Neuronal stem cell (in vitro differentiated cells): ENCODE results near the gene PAFAH1B1.
"Not testable (repeated sequence)": the region's sequence is repeated elsewhere in the genome, so short reads cannot be mapped to it uniquely, and the experiment has no call there.

Source experiments
- DNase-seq: peaks from one replicate; pipeline ENCODE4 v3.0.0-alpha.2; 2013; ENCODE audit warnings: low spot score
- H2AFZ ChIP-seq: one replicate; pipeline ENCODE4 v1.6.1; 2013; ENCODE audit warnings: mild to moderate bottlenecking, low read length, inconsistent platforms
- H2AK5ac ChIP-seq: 2 replicates; pipeline ENCODE4 v1.6.1; 2013; ENCODE audit warnings: low read depth, mild to moderate bottlenecking, inconsistent platforms, low read length, moderate library complexity, mixed read lengths
- H2BK120ac ChIP-seq: 2 replicates; pipeline ENCODE4 v1.6.1; 2013; ENCODE audit warnings: low read depth, mild to moderate bottlenecking, inconsistent platforms, low read length, moderate library complexity, mixed read lengths
- H2BK12ac ChIP-seq: one replicate; pipeline ENCODE4 v1.6.1; 2013; ENCODE audit warnings: low read length, inconsistent platforms
- H2BK15ac ChIP-seq: 2 replicates; pipeline ENCODE4 v1.6.1; 2013; ENCODE audit warnings: mild to moderate bottlenecking, low read length, inconsistent platforms, mixed read lengths
- H2BK5ac ChIP-seq: one replicate; pipeline ENCODE4 v1.6.1; 2013; ENCODE audit warnings: inconsistent platforms, mild to moderate bottlenecking, low read length, moderate library complexity
- H3K14ac ChIP-seq: one replicate; pipeline ENCODE4 v1.6.1; 2013; ENCODE audit warnings: low read length, inconsistent platforms
- H3K18ac ChIP-seq: 2 replicates; pipeline ENCODE4 v1.6.1; 2013; ENCODE audit warnings: low read length, inconsistent platforms
- H3K23ac ChIP-seq: 2 replicates; pipeline ENCODE4 v1.6.1; 2013; ENCODE audit warnings: low read depth, mild to moderate bottlenecking, mixed read lengths, low read length, inconsistent platforms; ENCODE audit not compliant: poor library complexity
- H3K27ac ChIP-seq: replicated peaks from 3 replicates; pipeline ENCODE4 v1.5.1; 2013; ENCODE audit warnings: low read length, inconsistent platforms
- H3K27me3 ChIP-seq, 3 experiments: 2 replicates each; pipeline ENCODE4 v1.6.1; 2013; ENCODE audit warnings: low read length in 3 of 3, mild to moderate bottlenecking in 2 of 3, inconsistent platforms in 1 of 3, low read depth in 1 of 3, mixed read lengths in 1 of 3, moderate library complexity in 1 of 3; ENCODE audit not compliant: control insufficient read depth in 3 of 3, insufficient read depth in 3 of 3
- H3K36me3 ChIP-seq, 2 donors: replicated peaks in 1 of 2; 2 replicates each; pipeline ENCODE4 v1.6.1; 2013; ENCODE audit warnings: low read length in 2 of 2; ENCODE audit not compliant: control insufficient read depth in 2 of 2, insufficient read depth in 2 of 2
- H3K4ac ChIP-seq: 2 replicates; pipeline ENCODE4 v1.6.1; 2013; ENCODE audit warnings: inconsistent platforms, mild to moderate bottlenecking, low read length, moderate library complexity
- H3K4me1 ChIP-seq, 2 donors: 1 replicate in 1 of 2; 2 replicates in 1 of 2; pipeline ENCODE4 v1.6.1; 2013; ENCODE audit warnings: low read length in 2 of 2, low read depth in 1 of 2; ENCODE audit not compliant: control insufficient read depth in 2 of 2, insufficient read depth in 1 of 2
- H3K4me2 ChIP-seq: one replicate; pipeline ENCODE4 v1.6.1; 2013; ENCODE audit warnings: mild to moderate bottlenecking, low read length, inconsistent platforms; ENCODE audit not compliant: insufficient read depth, poor library complexity, severe bottlenecking
- H3K4me3 ChIP-seq, 2 donors: 2 replicates each; pipeline ENCODE4 v1.5.1; 2013; ENCODE audit warnings: low read length in 2 of 2, mild to moderate bottlenecking in 2 of 2, inconsistent platforms in 1 of 2, moderate library complexity in 1 of 2
- H3K79me1 ChIP-seq: one replicate; pipeline ENCODE4 v1.6.1; 2013; ENCODE audit warnings: low read depth, mild to moderate bottlenecking, inconsistent platforms, low read length, moderate library complexity
- H3K9ac ChIP-seq: one replicate; pipeline ENCODE4 v1.6.1; 2013; ENCODE audit warnings: mild to moderate bottlenecking, low read depth, low read length, inconsistent platforms; ENCODE audit not compliant: poor library complexity
- H3K9me3 ChIP-seq, 2 donors: replicated peaks in 1 of 2; 2 replicates each; pipeline versions ENCODE3 to v1.6.1; 2013; ENCODE audit warnings: low read length in 2 of 2, mild to moderate bottlenecking in 2 of 2, inconsistent platforms in 1 of 2, low read depth in 1 of 2, mixed read lengths in 1 of 2, moderate library complexity in 1 of 2; ENCODE audit not compliant: control insufficient read depth in 2 of 2, insufficient read depth in 1 of 2
- H4K8ac ChIP-seq: one replicate; pipeline ENCODE4 v1.6.1; 2013; ENCODE audit warnings: low read depth, mild to moderate bottlenecking, inconsistent platforms, low read length, moderate library complexity
- H4K91ac ChIP-seq: one replicate; pipeline ENCODE4 v1.6.1; 2013; ENCODE audit warnings: low read length, low read depth, mild to moderate bottlenecking, inconsistent platforms; ENCODE audit not compliant: poor library complexity
- WGBS, 2 donors: extraction: QIAGEN DNeasy Blood & Tissue Kit; methylation state at CpG; one replicate each; pipeline ENCODE4 v1.1.7; 2013; ENCODE audit warnings: missing lambda C conversion rate in 2 of 2, mixed read lengths in 1 of 2; ENCODE audit not compliant: insufficient read length in 2 of 2, insufficient replicate concordance in 1 of 2; ENCODE audit errors: extremely low coverage in 2 of 2; 5-methylcytosine and 5-hydroxymethylcytosine counted together

Gene PAFAH1B1

GRCh38 chr17:2621951-2622405 is 28.5 kb downstream of the PAFAH1B1 start:
- not testable (repeated sequence) for H2BK15ac ChIP-seq, H2AFZ ChIP-seq, H3K4me1 ChIP-seq, H2BK12ac ChIP-seq, H3K14ac ChIP-seq, H2BK120ac ChIP-seq, H3K23ac ChIP-seq, H3K18ac ChIP-seq, H4K8ac ChIP-seq, H3K27ac ChIP-seq, H3K27me3 ChIP-seq, H2AK5ac ChIP-seq, H3K4me2 ChIP-seq, H3K4me3 ChIP-seq, H2BK5ac ChIP-seq, H3K9ac ChIP-seq, DNase-seq, H3K4ac ChIP-seq, H4K91ac ChIP-seq
- WGBS, 2 donors = no CpG with 5 or more reads among the region's 4 CpGs
- H3K9me3 ChIP-seq = peaks cover 6 to 44% of the 10 kb centered on the region in 2 donors
- H3K36me3 ChIP-seq = peaks cover 14 to 65% of the 10 kb centered on the region in 2 donors
- peaks cover 12% of the 10 kb centered on the region for H3K79me1 ChIP-seq

GRCh38 chr17:2622721-2623301 is 29.4 kb downstream of the PAFAH1B1 start:
- not testable (repeated sequence) for DNase-seq, H2BK5ac ChIP-seq, H2BK15ac ChIP-seq, H3K14ac ChIP-seq, H3K4me3 ChIP-seq, H3K4ac ChIP-seq, H3K4me2 ChIP-seq, H3K9ac ChIP-seq, H3K27ac ChIP-seq, H2BK120ac ChIP-seq, H4K91ac ChIP-seq, H3K27me3 ChIP-seq, H3K18ac ChIP-seq, H2BK12ac ChIP-seq, H2AK5ac ChIP-seq, H2AFZ ChIP-seq, H3K4me1 ChIP-seq, H3K23ac ChIP-seq, H4K8ac ChIP-seq
- Histone ChIP-seq H3K79me1 (peaks cover 12% of the 10 kb centered on the region), H3K36me3 (peaks cover 12 to 57% of the 10 kb centered on the region in 2 donors), H3K9me3 (peaks cover 6 to 52% of the 10 kb centered on the region in 2 donors)
- no CpG with 5 or more reads among the region's 4 CpGs for WGBS, 2 donors

- no CpG with 5 or more reads among the region's 10 CpGs for WGBS, 2 donors
- no peak overlapping the region for H3K27ac ChIP-seq
- H3K23ac ChIP-seq = no peak overlapping the region
Measured at GRCh38 chr17:2624292-2624731, 30.9 kb downstream of the PAFAH1B1 start.

GRCh38 chr17:2626626-2627219 is 33.3 kb downstream of the PAFAH1B1 start:
- not testable (repeated sequence) for H3K4me1 ChIP-seq, H2AK5ac ChIP-seq, H3K4me3 ChIP-seq, H2BK120ac ChIP-seq, H3K14ac ChIP-seq, H2BK15ac ChIP-seq, H3K79me1 ChIP-seq, H3K4me2 ChIP-seq, H3K18ac ChIP-seq, H4K91ac ChIP-seq, H3K4ac ChIP-seq, H2BK5ac ChIP-seq, H3K9ac ChIP-seq, H3K27me3 ChIP-seq, H2BK12ac ChIP-seq, DNase-seq, H3K23ac ChIP-seq, H4K8ac ChIP-seq, H3K27ac ChIP-seq, H2AFZ ChIP-seq
- WGBS, 2 donors = no CpG with 5 or more reads among the region's 7 CpGs
- peaks cover 12 to 27% of the 10 kb centered on the region in 2 donors for H3K36me3 ChIP-seq
- peaks cover 3 to 46% of the 10 kb centered on the region in 2 donors for H3K9me3 ChIP-seq

More at GRCh38 chr17:2624292-2624731, 30.9 kb downstream of the PAFAH1B1 start:
- H3K9ac ChIP-seq = no peak overlapping the region
- H2BK15ac ChIP-seq = no peak overlapping the region
- no peak overlapping the region for H3K4ac ChIP-seq
- H2BK120ac ChIP-seq = no peak overlapping the region
- H2AK5ac ChIP-seq = no peak overlapping the region
- H2BK12ac ChIP-seq = no peak overlapping the region
- peaks cover 12 to 43% of the 10 kb centered on the region in 2 donors for H3K36me3 ChIP-seq
- H4K8ac ChIP-seq = no peak overlapping the region
- H4K91ac ChIP-seq = no peak overlapping the region
- no peaks in the 10 kb centered on the region for H3K27me3 ChIP-seq
- no peak overlapping the region for H3K18ac ChIP-seq
- H2AFZ ChIP-seq = no peak overlapping the region
- peaks cover 12% of the 10 kb centered on the region for H3K79me1 ChIP-seq
- H2BK5ac ChIP-seq = no peak overlapping the region
- peaks cover 0 to 2% of the 10 kb centered on the region in 2 donors for H3K4me1 ChIP-seq
- DNase-seq = no peak
- H3K9me3 ChIP-seq = peaks cover 6 to 60% of the 10 kb centered on the region in 2 donors
- no peak overlapping the region for H3K4me2 ChIP-seq
- H3K4me3 ChIP-seq = no peak overlapping the region
- no peak overlapping the region for H3K14ac ChIP-seq
